Mesodermal cell (in vitro differentiated cells): ENCODE measurements around the gene NLRP11.

Experiments used
- H3K27ac ChIP-seq: 2 replicates; pipeline ENCODE4 v1.7.0; 2013; ENCODE audit warnings: mild to moderate bottlenecking, low read depth, low read length, moderate library complexity; ENCODE audit not compliant: severe bottlenecking
- H3K36me3 ChIP-seq: 2 replicates; pipeline ENCODE4 v1.7.1; 2013; ENCODE audit warnings: mild to moderate bottlenecking, low read length, moderate library complexity; ENCODE audit not compliant: control insufficient read depth, insufficient read depth
- H3K4me1 ChIP-seq: one replicate; pipeline ENCODE4 v1.7.1; 2013; ENCODE audit warnings: mild to moderate bottlenecking, low read length; ENCODE audit not compliant: insufficient read depth, control insufficient read depth, poor library complexity, severe bottlenecking
- H3K4me3 ChIP-seq: 2 replicates; pipeline ENCODE4 v1.7.0; 2013; ENCODE audit warnings: low read length, control low read depth, mild to moderate bottlenecking; ENCODE audit not compliant: insufficient read depth, poor library complexity, severe bottlenecking; ENCODE audit errors: extremely low read depth
- H3K9me3 ChIP-seq: 2 replicates; pipeline ENCODE4 v1.7.1; 2013; ENCODE audit warnings: mild to moderate bottlenecking, low read length, moderate library complexity; ENCODE audit not compliant: control insufficient read depth
- WGBS, 2 experiments: methylation state at CpG; one replicate each; pipeline ENCODE4 v1.1.5; 2013; ENCODE audit warnings: missing lambda C conversion rate in 2 of 2; ENCODE audit not compliant: insufficient coverage in 2 of 2; 5-methylcytosine and 5-hydroxymethylcytosine counted together

NLRP11 gene

GRCh38 chr19:55838251-55838650 lies 6.5 kb upstream of the NLRP11 start:
- 30 to 54% methylated on average over 2 to 3 of the region's 3 CpGs for WGBS, 2 experiments
- Histone ChIP-seq H3K4me3 (no peak overlapping the region), H3K27ac (no peak overlapping the region), H3K4me1 (no peaks in the 10 kb centered on the region), H3K36me3 (no peaks in the 10 kb centered on the region), H3K9me3 (peaks cover 39% of the 10 kb centered on the region)

DNA sequence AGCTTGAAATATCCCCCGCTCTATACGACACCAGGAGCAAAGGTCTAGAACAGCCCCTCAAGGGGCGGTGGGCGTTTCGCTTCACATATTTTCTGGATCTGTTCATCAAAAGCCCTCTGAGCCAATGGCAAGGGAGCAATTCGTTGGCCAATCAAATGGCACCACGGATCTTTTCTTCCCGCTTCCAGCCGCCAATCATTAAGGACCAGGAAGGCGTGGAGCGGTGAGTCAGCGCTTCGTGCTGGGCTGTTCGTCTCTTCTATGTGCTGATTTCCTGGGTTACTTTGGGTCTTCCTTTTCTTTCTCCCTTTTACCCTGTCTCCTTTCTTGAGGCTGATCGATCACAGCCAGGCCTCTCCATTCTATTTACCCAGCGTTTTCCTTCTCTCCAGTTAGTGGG lies 4.5 kb upstream of the NLRP11 start, which contains the start of gene NLRP4:
NLRP4 (plus strand) TSS at position 201 of the 400 bp plus-strand sequence. CDS start 15,541 bp downstream, outside the sequence.
- no peak within 1 kb of the TSS for H3K27ac ChIP-seq
- peaks cover 39% of the 10 kb centered on the region for H3K9me3 ChIP-seq
- no peaks in the 10 kb centered on the region for H3K36me3 ChIP-seq
- 83 to 85% methylated on average over 14 of the region's 16 CpGs for WGBS, 2 experiments
- H3K4me3 ChIP-seq: no peak within 1 kb of the TSS
- H3K4me1 ChIP-seq: no peaks in the 10 kb centered on the region

DNA sequence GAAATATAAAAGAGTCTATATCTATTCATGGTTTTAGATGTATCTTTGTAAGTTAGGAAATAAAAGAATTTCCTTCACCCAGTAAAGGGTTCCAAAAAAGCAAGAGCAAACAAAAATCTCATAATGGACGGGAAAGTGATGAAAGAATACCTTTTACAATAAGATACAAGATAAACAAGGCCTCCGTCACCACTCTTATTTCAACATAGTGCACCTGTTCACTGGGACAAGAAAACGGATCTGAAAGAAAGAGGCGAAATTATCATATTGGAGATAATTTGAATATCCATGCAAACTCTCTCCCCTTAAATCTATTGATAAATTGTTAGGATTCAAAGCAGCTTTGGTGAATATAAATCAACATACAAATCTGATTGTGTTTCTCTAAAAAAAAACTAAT lies 877 bp upstream of the NLRP11 start:
- H3K36me3 ChIP-seq: no peaks in the 10 kb centered on the region
- no peaks in the 10 kb centered on the region for H3K4me1 ChIP-seq
- H3K4me3 ChIP-seq: no peak overlapping the region
- WGBS, 2 experiments: no CpG with 5 or more reads among the region's 4 CpGs
- peaks cover 41% of the 10 kb centered on the region for H3K9me3 ChIP-seq
- no peak overlapping the region for H3K27ac ChIP-seq

DNA sequence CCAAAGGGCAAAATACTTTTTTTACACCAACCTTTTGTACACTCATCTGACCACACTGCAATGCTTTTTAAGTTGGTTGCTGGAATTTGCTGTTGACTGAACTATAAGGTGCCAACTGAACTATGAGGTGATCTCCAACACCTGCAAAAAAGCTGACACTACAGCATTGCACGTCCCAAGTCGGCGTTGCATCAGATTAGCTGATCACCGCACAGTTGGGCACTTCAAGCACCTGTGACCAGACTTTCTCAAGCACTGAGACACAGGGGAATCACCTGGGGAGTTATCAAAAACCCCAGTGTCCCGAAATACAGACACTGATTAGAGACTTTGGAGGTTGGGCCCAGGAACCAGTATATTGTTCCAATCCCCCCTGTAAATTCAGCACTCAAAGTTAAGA lies 1.1 kb downstream of the NLRP11 start:
- Histone ChIP-seq H3K27ac (no peak overlapping the region), H3K4me3 (no peak overlapping the region), H3K36me3 (no peaks in the 10 kb centered on the region), H3K4me1 (no peaks in the 10 kb centered on the region), H3K9me3 (peaks cover 27% of the 10 kb centered on the region)
- 60 to 80% methylated on average over 2 to 5 of the region's 5 CpGs for WGBS, 2 experiments

- H3K9me3 ChIP-seq: peaks cover 50% of the 10 kb centered on the region
- WGBS, 2 experiments: 39 to 66% methylated on average over 3 of the region's 3 CpGs
- H3K4me3 ChIP-seq: no peak overlapping the region
- no peaks in the 10 kb centered on the region for H3K36me3 ChIP-seq
- no peaks in the 10 kb centered on the region for H3K4me1 ChIP-seq
- H3K27ac ChIP-seq: no peak overlapping the region
Observed at GRCh38 chr19:55820037-55820436, 11.8 kb downstream of the NLRP11 start.

- Histone ChIP-seq H3K36me3 (no peaks in the 10 kb centered on the region), H3K4me1 (no peaks in the 10 kb centered on the region), H3K4me3 (no peak overlapping the region), H3K27ac (no peak overlapping the region), H3K9me3 (peaks cover 62% of the 10 kb centered on the region)
- 86 to 93% methylated on average over 3 of the region's 5 CpGs for WGBS, 2 experiments
Observed at GRCh38 chr19:55813906-55814305, 17.9 kb downstream of the NLRP11 start.

GRCh38 chr19:55812449-55812848 lies 19.4 kb downstream of the NLRP11 start:
- peaks cover 55% of the 10 kb centered on the region for H3K9me3 ChIP-seq

GRCh38 chr19:55811340-55811739 lies 20.5 kb downstream of the NLRP11 start:
- Histone ChIP-seq H3K36me3 (no peaks in the 10 kb centered on the region), H3K9me3 (peaks cover 56% of the 10 kb centered on the region), H3K4me3 (no peak overlapping the region), H3K4me1 (no peaks in the 10 kb centered on the region), H3K27ac (no peak overlapping the region)
- 88% methylated on average over 2 of the region's 3 CpGs; no CpG with 5 or more reads in 1 of the 2 experiments for WGBS, 2 experiments

More at GRCh38 chr19:55812449-55812848, 19.4 kb downstream of the NLRP11 start:
- H3K27ac ChIP-seq: no peak overlapping the region
- no peaks in the 10 kb centered on the region for H3K36me3 ChIP-seq
- no peaks in the 10 kb centered on the region for H3K4me1 ChIP-seq
- 0 to 20% methylated on average over 1 to 2 of the region's 7 CpGs for WGBS, 2 experiments
- H3K4me3 ChIP-seq: no peak overlapping the region

DNA sequence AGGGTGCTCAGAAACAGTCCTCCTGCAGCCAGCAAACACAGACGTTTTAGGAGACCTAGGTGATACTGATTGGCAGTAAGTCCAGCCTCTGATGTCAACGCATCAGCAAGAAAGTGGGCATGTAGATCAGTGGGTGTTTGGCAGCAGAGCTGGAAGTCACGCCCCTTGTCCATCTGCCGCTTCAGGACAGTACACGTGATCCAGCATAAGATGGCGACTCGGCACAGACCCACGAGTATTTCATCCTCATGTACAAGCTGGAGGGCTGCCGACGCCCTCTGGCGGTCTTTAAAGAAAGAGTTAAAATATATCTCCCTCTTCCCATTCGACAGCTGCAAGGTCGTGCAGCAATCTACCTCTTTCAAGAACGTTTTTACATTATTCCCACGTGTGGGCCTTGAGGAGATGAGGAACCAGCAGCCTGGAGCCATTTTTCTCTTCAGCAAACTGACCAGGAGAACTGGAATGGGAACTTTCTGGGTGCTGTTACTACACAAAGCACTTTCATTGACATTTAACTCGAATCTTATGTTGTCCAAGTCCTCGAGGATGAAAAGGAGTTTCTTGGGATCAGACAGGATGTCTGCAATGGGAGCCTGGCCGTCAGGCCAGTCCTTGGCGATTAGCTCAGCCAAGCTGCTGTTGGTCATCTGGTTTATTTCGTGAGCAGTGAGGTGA lies 22.3 kb downstream of the NLRP11 start:
- H3K9me3 ChIP-seq: peaks cover 57% of the 10 kb centered on the region
- 38 to 46% methylated on average over 19 to 20 of the region's 20 CpGs for WGBS, 2 experiments

DNA sequence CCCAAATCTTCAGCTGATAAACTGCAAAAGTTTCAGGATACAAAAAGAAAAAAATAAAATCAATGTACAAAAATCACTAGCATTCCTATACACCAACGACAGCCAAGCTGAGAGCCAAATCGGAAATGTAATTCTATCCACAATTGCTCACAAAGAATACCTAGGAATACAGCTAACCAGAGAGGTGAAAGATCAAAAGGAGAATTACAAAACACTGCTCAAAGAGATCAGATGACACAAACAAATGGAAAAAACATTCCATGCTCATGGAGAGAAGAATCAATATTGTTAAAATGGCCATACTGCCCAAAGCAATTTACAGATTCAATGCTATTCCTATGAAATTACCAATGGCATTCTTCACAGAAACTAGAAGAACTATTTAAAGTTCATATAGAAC lies 29.5 kb downstream of the NLRP11 start:
- no peak overlapping the region for H3K27ac ChIP-seq
- WGBS, 2 experiments: 82% methylated on average over 2 of the region's 2 CpGs; no CpG with 5 or more reads in 1 of the 2 experiments
- H3K36me3 ChIP-seq: no peaks in the 10 kb centered on the region
- H3K4me3 ChIP-seq: no peak overlapping the region
- peaks cover 51% of the 10 kb centered on the region for H3K9me3 ChIP-seq
- no peaks in the 10 kb centered on the region for H3K4me1 ChIP-seq

More for the DNA sequence above, 22.3 kb downstream of the NLRP11 start:
- Histone ChIP-seq H3K4me3 (no peak overlapping the region), H3K27ac (no peak overlapping the region), H3K4me1 (no peaks in the 10 kb centered on the region), H3K36me3 (no peaks in the 10 kb centered on the region)

DNA sequence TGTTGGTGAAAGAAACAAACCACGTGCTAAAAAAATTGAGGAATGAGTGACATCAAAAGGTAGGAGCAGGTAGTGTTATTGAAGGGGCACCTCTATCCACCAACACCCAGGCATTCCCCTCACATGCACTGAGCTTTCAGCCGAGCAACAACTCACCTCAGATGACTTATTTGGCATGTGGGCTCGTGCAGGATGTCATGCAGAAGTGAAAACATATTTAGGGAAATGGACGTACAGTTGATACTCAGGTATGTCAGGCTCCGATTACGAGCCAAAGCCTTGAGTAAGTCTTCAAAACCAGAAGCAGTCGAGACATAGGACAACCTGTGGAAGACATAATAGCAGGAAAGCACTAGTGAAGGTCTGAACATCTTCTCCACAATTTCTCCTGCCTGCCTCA lies 30.4 kb downstream of the NLRP11 start:
- Histone ChIP-seq H3K4me3 (no peak overlapping the region), H3K4me1 (no peaks in the 10 kb centered on the region), H3K36me3 (no peaks in the 10 kb centered on the region), H3K9me3 (peaks cover 50% of the 10 kb centered on the region), H3K27ac (no peak overlapping the region)
- 48 to 74% methylated on average over 5 to 7 of the region's 7 CpGs for WGBS, 2 experiments
